WI38 (cell line): Measurements from ENCODE around the gene KIFAP3.

Source experiments
- H3K4me3 ChIP-seq: 2 replicates; pipeline ENCODE4 v1.5.1; 2011; ENCODE audit warnings: low read depth, mild to moderate bottlenecking, control low read depth, low read length
- CTCF ChIP-seq: IDR thresholded peaks from 2 replicates; pipeline ENCODE4 v1.5.1; 2012; ENCODE audit warnings: low read depth, mild to moderate bottlenecking, control low read depth, low read length

KIFAP3 gene

DNA sequence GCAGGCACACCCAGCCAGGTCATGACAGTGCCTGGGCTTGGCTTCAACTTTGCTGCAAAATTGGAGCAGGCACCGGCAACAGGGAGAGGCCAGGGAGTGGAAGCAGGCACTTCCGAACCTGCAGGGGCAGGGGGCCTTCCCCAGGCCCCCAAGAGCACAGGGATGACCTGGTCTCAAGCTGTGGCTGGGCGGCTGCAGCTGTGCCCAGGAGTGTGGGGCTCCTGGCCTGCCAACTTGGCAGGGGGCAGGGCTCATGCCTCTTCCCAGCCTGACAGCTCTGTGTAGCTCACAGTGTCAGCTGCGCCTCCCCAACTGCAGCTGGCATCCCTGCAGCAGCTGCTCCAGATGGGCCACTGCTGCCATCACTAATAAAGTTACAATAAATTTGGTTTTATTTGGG lies 129.3 kb downstream of the KIFAP3 start:
- no peak for TF ChIP-seq CTCF
- no peak overlapping the region for H3K4me3 ChIP-seq

GRCh38 chr1:169944621-169945020 lies 129.9 kb downstream of the KIFAP3 start:
- no peak overlapping the region for H3K4me3 ChIP-seq

GRCh38 chr1:169943963-169944526 lies 130.4 kb downstream of the KIFAP3 start:
- H3K4me3 ChIP-seq, result no peak overlapping the region
- TF ChIP-seq CTCF, result no peak

More at GRCh38 chr1:169944621-169945020, 129.9 kb downstream of the KIFAP3 start:
- TF ChIP-seq CTCF, result no peak

- no peak for TF ChIP-seq CTCF
- H3K4me3 ChIP-seq, result no peak overlapping the region
Observed at GRCh38 chr1:169941982-169942830, 132.3 kb downstream of the KIFAP3 start.

DNA sequence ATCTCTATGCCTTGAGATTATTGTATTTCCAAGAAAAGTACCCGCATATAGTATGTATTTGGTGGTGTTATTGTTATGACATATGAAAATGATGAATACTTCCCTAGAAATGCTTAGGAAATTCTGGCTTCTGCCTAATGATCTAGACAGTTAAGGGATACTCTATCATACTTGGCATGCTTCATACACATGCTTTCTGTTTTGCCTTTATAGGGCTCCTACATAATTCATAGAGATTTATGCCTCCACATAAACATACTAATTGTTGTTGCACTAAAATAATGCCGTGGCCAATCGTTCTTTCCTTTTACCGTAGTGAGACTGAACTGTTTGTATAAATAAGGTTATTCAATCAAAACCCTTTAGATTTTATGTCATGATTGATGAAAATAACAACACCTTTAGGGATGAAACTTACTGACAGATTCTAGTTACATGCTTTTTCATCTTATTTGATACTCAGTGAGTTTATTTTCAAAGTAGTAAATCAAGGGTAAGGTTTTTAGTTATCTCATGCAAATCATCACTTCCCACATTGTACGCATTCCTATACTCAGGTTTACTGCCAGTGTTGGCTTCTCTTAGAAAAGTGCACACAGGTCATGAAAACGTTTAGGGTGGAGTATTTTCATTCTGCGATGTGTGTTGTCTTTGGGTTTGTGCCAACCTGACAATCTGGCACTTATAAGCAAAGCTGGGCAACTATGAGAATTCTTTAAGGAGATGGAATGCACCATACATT lies 140.3 kb downstream of the KIFAP3 start:
- no peak overlapping the region for H3K4me3 ChIP-seq
- TF ChIP-seq CTCF, result no peak

DNA sequence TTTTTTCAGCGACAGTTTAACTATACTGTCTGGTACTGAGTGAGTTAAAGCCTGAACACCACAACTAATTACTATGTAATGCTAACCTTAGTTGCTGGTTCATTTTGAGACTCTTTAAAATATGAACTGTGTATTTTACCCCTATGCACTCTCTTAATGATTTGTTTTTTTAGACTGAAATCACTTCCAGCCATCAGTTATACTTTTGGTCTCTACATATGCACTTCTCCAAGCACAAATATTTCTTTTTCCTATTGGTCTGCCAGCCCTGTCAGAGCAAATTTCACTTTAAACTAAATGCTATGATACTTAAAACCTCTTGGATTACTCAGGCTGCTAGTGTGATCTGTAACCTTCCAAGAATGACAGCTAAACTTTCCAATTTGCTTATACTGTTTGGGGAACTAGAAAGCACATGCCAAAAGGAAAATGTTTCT lies 142.7 kb downstream of the KIFAP3 start:
- no peak for TF ChIP-seq CTCF
- H3K4me3 ChIP-seq, result no peak overlapping the region

DNA sequence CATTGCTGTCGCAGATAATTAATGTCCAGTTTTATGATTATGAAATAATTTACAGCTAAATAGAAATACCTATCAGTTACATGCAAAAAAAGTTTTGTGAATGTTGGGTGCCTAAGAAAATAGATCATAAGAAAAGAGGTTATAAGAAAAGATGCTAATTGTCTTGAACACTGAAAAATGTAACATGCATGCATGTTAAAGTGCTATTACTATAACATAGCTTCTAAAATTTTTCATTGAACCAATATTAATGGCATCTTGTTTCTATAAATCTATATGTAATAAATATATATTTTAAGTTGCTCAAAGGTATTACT lies 145.3 kb downstream of the KIFAP3 start:
- TF ChIP-seq CTCF, result no peak
- H3K4me3 ChIP-seq, result no peak overlapping the region
